Ovary (tissue), 9 donors: ENCODE data around the gene MCOLN2. TPM values are rescaled to one million over a fixed set of nuclear protein-coding genes. Genes with fewer than 3 reads are reported as not detected.

Experiments used
- DNase-seq, 5 donors: peaks; one replicate each; pipeline ENCODE4 v3.0.0-alpha.2; 2019 to 2020
- H3K27ac ChIP-seq, 2 donors: fragments of 200-600 bp; one replicate each; pipeline versions ENCODE4 v1.5.1 to v1.8.0; 2019 to 2022
- H3K27me3 ChIP-seq: fragments of 200-600 bp; one replicate; pipeline ENCODE4 v1.8.0; 2022
- H3K36me3 ChIP-seq: fragments of 200-600 bp; sonication (generic); one replicate; pipeline ENCODE4 v1.5.1; 2019
- H3K4me1 ChIP-seq: one replicate; pipeline ENCODE4 v1.8.1; 2013; ENCODE audit warnings: mild to moderate bottlenecking, moderate library complexity; ENCODE audit not compliant: insufficient read depth
- H3K4me3 ChIP-seq: fragments of 200-600 bp; sonication (generic); one replicate; pipeline ENCODE4 v1.5.1; 2017
- H3K9me3 ChIP-seq, 2 donors: fragments of 200-600 bp in 1 of 2; sonication (generic) in 1 of 2; one replicate each; pipeline versions ENCODE4 v1.5.1 to v1.8.1; 2013 to 2019; ENCODE audit warnings: mild to moderate bottlenecking in 1 of 2, moderate library complexity in 1 of 2
- EP300 ChIP-seq: sonication (generic); formaldehyde crosslinking; IDR thresholded peaks from one replicate; pipeline ENCODE4 v1.6.1; 2017; ENCODE audit warnings: antibody characterized with exemption
- POLR2A ChIP-seq: fragments of 450-650 bp; IDR thresholded peaks from one replicate; pipeline ENCODE4 v1.6.1; 2017; ENCODE audit warnings: antibody characterized with exemption, mild to moderate bottlenecking, moderate library complexity
- WGBS, 3 donors: extraction: QIAGEN DNeasy Blood & Tissue Kit in 1 of 3; methylation state at CpG; one replicate each; pipeline versions ENCODE4 v1.1.5 to v1.1.7; 2013 to 2017; 5-methylcytosine and 5-hydroxymethylcytosine counted together
- intact Hi-C, 4 donors: fragments of 100-400 bp; cut with DNase I; formaldehyde crosslinking; loops; one replicate each; pipeline versions ENCODE4 v1.11.0 to v1.15.1; 2022 to 2023
- polyA plus RNA-seq, 2 donors: library from polyadenylated mRNA; stranded (reverse); fragments of 200-250 nt in 1 of 2; fragments of 350-450 nt in 1 of 2; fragmentation: Illumina TruSeq in 1 of 2; extraction: RNeasy Lipid Tissue Mini Kit (QIAGEN cat#74804) in 1 of 2; gene quantifications; one replicate each; pipeline ENCODE4 v1.2.3, GENCODE V29; 2013 to 2014
- total RNA-seq, 7 donors: library from RNA; depleted of rRNA in 2 of 7; stranded (reverse); fragments of >200 nt in 2 of 7; fragmentation: NEBNext Ultra II Directional in 3 of 7; extraction: Animal tissue kit (Norgen Biotek cat#: 25700) in 3 of 7; gene quantifications; one replicate each; pipeline versions ENCODE4 v1.1.0 to v1.2.4, GENCODE V29; 2016 to 2023
- TF ChIP-seq, protein P1 (sequence below), 3 donors: fragments of 450-650 bp in 2 of 3; fragments of 200-600 bp in 1 of 3; IDR thresholded peaks; one replicate each; pipeline versions ENCODE4 v1.5.1 to v1.8.0; 2016 to 2022; ENCODE audit warnings: antibody characterized with exemption in 3 of 3, mild to moderate bottlenecking in 1 of 3
- donor health status: DM: no; HTN: no; CAD: no; lungs with moderate emphysema.
- donor health status: DM: no; HTN: no; CAD: no.
- donor health status: Bipolar disorder and iron deficiency.
- donor health status: DM: yes; HTN: yes; CAD: no.
- donor health status: DM: no; HTN: no; CAD: no.
- donor health status: DM: yes; HTN: yes; CAD: no.

The MCOLN2 gene
- total and polyA plus RNA-seq, 9 donors = 0.15 to 3.3 (median 0.60) TPM

DNA sequence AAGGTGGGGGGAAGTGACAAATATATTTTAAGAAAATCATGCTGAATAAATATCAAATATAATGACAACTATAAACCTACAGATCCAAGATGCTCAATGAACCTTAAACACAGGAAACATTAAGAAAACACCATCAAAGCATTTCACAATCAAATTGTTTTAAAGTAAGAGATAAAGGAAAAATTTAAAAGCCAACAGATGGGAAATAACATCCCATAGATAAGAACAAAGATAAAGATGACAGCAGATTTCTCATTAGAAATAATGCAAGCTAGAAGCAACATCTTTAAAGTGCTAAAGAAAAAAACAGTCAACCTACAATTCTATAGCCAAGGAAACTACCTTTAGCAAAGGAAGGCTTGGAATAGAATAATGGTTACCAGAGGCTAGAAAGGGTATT is 33.6 kb upstream of the MCOLN2 start:
- Histone ChIP-seq H3K27ac (no peak overlapping the region), H3K4me3 (no peak overlapping the region), H3K4me1 (no peaks in the 10 kb centered on the region), H3K36me3 (no peaks in the 10 kb centered on the region), H3K9me3 (no peaks in the 10 kb centered on the region), H3K27me3 (no peaks in the 10 kb centered on the region)
- intact Hi-C loops = no loop called here
- no peak for TF ChIP-seq POLR2A
- no peak for TF ChIP-seq EP300
- TF ChIP-seq, protein P1, sequence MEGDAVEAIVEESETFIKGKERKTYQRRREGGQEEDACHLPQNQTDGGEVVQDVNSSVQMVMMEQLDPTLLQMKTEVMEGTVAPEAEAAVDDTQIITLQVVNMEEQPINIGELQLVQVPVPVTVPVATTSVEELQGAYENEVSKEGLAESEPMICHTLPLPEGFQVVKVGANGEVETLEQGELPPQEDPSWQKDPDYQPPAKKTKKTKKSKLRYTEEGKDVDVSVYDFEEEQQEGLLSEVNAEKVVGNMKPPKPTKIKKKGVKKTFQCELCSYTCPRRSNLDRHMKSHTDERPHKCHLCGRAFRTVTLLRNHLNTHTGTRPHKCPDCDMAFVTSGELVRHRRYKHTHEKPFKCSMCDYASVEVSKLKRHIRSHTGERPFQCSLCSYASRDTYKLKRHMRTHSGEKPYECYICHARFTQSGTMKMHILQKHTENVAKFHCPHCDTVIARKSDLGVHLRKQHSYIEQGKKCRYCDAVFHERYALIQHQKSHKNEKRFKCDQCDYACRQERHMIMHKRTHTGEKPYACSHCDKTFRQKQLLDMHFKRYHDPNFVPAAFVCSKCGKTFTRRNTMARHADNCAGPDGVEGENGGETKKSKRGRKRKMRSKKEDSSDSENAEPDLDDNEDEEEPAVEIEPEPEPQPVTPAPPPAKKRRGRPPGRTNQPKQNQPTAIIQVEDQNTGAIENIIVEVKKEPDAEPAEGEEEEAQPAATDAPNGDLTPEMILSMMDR (IDR thresholded peaks at IDR 0.05) = no peak
- DNase-seq = no peak

DNA sequence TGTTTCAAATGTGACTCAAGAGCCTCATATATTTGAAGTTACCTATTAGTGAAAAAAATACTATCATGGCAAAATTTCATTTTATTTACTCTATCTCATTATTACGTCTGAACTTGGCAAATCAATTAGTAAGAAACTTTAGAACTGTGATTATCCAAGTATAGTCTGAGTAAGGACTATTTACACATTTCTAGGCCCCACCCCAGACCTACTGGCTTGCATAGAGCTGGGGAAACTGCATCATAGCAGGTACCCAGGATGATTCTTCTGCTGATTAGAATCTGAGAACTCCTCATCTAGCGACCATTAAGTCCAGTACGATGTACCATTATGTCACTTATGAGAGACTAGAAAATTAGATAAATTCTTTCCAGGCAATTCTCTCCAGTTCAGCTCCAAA is 31.2 kb upstream of the MCOLN2 start:
- H3K4me3 ChIP-seq = no peak overlapping the region
- no peak overlapping the region for H3K27ac ChIP-seq
- no peaks in the 10 kb centered on the region for H3K4me1 ChIP-seq
- no peaks in the 10 kb centered on the region for H3K27me3 ChIP-seq
- no peaks in the 10 kb centered on the region for H3K36me3 ChIP-seq
- 84 to 88% (median 84%) methylated on average over 3 of the region's 3 CpGs for WGBS, 3 donors
- TF ChIP-seq POLR2A = no peak
- TF ChIP-seq, protein P1 (IDR thresholded peaks at IDR 0.05) = no peak
- no peak for TF ChIP-seq EP300
- intact Hi-C loops = no loop called here
- no peak for DNase-seq
- no peaks in the 10 kb centered on the region for H3K9me3 ChIP-seq

DNA sequence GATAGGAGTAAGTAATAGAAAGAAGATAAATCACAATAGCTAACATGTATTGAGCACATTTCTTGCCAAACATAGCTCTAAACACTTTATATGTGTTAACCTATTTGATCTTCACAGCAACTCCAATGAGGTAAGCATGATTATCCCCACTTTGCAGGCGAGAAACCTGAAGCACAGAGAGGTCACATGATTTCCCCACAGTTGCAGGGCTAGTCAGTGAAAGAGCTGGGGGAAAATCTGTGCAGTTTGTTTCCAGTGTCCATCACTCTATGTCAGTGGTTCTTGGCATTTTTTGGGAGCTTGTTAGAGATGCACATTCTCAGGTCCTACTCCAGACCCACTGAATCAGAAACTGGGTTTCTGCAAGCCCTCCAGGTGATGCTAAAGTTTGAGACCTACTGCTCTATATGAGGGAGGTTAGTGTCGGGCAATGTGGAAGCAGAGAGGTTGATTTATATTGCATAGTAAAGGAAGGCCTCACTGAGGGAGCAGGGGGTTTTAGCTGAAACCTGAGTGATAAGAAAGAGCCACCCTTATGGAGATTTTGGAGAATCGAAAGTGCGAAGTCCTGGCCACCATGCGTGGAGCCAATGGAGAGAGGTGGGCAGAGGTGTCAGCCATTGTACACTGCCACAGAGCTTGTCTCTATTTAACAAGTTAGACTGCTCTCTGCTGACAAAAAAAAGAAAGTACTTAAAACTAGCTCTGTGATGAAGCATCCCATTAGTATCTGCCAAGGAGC is 30.5 kb upstream of the MCOLN2 start:
- no peaks in the 10 kb centered on the region for H3K36me3 ChIP-seq
- H3K4me1 ChIP-seq = no peaks in the 10 kb centered on the region
- WGBS, 3 donors = 73 to 83% (median 79%) methylated on average over 5 of the region's 5 CpGs
- H3K27me3 ChIP-seq = no peaks in the 10 kb centered on the region
- intact Hi-C loops = no loop called here
- no peak overlapping the region for H3K4me3 ChIP-seq
- no peak for DNase-seq
- no peaks in the 10 kb centered on the region for H3K9me3 ChIP-seq
- TF ChIP-seq POLR2A = no peak
- no peak for TF ChIP-seq EP300
- TF ChIP-seq, protein P1 (IDR thresholded peaks at IDR 0.05) = no peak
- no peak overlapping the region for H3K27ac ChIP-seq

DNA sequence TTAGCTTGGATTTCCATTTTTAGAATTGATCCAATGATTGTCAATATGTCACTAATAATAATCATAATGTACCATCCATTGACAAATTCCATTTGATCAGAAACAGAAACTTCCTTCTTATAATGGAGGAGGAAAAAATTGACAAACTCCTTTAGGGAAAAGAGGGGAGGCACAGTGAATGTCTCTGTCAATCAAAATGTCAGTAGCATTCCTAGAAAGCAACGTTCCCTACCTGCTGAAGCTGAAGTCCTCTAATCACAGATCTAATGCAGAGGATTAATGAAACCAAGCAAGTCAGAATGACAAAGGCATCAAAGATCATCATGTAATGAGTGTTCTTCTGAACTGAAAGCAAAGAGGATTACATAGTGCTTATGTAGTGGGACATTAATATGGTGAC is 29.0 kb upstream of the MCOLN2 start:
- Histone ChIP-seq H3K36me3 (no peaks in the 10 kb centered on the region), H3K27me3 (no peaks in the 10 kb centered on the region), H3K9me3 (no peaks in the 10 kb centered on the region), H3K4me1 (no peaks in the 10 kb centered on the region), H3K27ac (no peak overlapping the region), H3K4me3 (no peak overlapping the region)
- TF ChIP-seq, protein P1 (IDR thresholded peaks at IDR 0.05) = no peak
- TF ChIP-seq POLR2A = no peak
- TF ChIP-seq EP300 = no peak
- WGBS, 3 donors = 63 to 71% (median 69%) methylated on average over 1 of the region's 1 CpG
- DNase-seq = no peak
- intact Hi-C loops = no loop called here
